ENCODE results near the gene FFAR1.
"Not testable (repeated sequence)": the region's sequence is repeated elsewhere in the genome, so short reads cannot be mapped to it uniquely, and the experiment has no call there.

The FFAR1 gene

DNA sequence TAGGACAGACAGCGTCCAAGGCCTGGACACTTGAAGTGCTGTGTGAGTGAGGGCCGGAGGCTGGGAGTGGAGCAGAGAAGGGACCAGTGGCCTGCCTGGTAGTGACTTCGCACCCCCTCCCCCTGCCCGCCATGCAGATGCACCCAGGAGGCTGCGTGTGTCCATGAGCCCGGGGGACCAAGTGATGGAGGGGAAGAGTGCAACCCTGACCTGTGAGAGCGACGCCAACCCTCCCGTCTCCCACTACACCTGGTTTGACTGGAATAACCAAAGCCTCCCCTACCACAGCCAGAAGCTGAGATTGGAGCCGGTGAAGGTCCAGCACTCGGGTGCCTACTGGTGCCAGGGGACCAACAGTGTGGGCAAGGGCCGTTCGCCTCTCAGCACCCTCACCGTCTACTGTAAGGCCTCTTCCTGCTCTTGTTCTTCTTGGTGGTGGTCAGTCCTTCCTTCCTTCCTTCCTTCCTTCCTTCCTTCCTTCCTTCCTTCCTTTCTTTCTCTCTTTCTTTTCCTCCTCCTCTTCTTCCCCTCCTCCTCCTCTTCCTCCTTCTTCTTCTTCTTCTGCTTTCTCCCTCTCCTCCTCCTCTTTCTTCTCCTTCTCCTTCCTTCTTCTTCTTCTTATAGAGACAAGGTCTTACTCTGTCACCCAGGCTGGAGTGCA is 6.0 kb upstream of the FFAR1 start:
- DNase-seq (ENCODE audit: low spot score), result no peak

DNA sequence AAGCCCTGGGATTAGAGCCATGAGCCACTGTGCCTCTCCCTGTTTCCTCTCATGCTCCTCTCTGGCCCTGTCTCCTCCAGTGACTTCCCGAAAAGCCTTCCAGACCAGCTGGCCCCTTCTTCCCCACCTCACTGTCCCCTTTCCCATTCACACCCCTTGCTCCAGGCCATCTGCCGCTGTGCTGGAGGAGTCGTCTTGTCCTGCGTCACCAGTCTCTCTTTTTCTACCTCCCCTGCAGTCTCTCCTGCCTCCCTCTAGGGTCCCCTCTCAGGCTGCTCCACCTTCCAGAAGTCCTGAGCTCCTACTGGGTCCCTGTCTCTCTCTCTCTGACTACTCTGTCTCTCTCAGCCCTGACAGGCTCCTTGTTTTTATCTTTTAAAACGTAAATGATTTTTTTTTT is 5.3 kb upstream of the FFAR1 start:
- DNase-seq (ENCODE audit: low spot score), result no peak

DNA sequence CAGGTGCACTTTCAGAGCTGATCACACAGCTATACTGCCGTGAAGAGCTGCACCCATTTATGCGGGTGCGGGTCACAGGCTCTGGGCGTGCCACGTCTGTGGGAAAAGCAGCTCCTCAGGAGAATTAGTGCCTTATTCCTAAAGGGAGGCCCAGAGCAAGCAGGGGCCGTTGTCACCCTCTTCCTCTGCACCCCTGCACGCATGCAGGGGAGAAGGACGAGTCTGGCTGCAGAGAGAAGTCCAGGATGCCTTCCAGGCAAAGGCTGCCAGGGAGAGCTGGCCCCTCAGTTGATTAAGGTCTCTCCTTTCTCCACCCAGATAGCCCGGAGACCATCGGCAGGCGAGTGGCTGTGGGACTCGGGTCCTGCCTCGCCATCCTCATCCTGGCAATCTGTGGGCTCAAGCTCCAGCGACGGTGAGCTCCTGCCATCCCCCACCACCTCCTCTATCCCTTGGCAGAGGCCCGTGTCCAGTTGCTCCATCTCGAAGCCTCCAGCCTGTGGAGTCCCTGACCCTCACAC is 3.1 kb upstream of the FFAR1 start:
- no peak for DNase-seq (ENCODE audit: low spot score)

DNA sequence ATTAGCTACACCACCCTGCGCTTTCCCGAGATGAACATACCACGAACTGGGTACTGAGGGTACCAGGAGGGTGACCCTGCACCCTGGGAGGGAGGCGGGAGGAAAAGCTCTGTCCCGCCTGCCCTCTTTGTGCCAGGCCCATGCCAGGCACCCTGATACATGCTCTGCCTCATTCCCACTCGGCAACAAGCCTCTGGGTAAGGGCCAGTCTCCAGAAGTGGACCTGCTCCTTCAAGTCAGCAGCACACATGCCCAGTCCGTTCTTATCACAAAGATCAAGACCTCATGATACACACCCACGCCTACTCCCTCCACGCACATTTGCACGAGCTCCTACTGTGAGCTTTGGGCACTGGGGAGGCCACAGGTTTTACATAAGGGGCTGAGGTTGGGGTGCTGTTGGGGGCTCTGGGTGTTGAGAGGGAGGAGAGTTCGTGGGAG is 2.0 kb upstream of the FFAR1 start:
- DNase-seq (ENCODE audit: low spot score), result no peak

DNA sequence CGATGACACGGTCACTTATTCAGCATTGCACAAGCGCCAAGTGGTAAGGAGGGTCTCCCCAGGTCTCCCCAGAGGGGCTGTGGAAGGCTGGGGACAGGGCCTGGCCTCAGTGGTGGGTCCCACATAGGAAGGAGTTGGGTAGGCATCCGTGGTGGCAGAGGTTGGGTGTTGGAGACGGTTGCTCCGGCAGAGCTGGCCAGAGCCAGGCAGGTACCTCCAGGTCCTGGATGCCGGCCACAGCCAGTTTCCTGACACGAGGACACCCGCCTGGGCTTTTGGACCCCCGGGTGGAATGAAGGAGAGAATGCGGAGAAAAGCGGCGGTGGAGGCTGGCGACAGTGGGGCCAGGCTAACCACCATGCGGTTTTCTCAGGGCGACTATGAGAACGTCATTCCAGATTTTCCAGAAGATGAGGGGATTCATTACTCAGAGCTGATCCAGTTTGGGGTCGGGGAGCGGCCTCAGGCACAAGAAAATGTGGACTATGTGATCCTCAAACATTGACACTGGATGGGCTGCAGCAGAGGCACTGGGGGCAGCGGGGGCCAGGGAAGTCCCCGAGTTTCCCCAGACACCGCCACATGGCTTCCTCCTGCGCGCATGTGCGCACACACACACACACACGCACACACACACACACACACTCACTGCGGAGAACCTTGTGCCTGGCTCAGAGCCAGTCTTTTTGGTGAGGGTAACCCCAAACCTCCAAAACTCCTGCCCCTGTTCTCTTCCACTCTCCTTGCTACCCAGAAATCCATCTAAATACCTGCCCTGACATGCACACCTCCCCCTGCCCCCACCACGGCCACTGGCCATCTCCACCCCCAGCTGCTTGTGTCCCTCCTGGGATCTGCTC is 1.3 kb upstream of the FFAR1 start:
- DNase-seq (ENCODE audit: low spot score), result no peak

DNA sequence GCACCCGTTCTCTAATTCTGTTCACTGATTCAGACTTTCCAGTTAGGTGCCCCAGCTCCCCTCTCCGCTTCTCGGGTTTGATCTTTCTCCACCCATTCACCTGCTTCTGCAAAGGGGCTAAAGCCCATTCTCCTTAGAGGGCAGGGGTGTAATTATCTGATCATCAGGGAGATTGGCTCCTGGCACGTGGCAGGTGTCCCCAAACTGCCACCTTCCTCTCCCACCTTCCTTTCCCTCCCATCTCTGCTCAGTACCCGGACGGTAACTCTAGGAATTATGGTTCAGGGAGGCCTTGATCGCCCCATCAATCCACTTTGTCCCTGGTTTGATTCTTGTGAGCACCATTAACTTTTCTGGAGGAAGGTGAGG is 212 bp downstream of the FFAR1 start:
- DNase-seq (ENCODE audit: low spot score), result no peak

DNA sequence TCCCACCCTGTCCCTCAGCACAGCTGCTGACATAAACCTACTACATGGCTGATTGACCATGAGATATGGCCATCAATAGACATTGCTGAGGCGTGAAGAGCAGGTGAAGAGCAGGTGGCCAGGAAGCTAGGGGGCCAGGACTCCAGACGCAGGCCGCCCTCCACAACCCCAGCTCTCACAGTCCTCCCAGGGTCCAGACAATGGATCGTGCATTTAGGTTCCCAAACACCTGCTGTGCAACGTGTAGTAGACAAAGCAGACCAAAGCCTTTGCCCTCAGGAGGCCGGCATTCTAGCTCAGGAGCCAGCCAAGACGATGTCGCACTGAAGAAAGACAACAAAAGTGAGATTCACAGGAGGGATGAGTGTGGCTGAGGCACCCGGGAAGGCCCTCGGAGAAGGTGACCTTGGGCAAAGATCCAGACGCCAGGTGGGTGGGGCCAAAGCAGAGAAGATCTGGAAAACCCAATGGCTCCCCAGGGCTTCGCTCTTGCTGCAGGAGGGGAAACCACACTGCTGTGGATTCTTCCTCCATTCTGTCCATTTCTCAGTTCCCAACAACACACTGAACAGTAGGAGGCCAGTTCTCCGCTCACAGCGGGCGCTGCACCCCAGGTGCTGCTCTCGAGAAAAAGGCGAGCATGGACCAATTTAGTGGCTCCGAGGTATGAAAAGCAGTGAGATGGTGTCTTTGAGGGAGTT is 1.4 kb downstream of the FFAR1 start:
- no peak for DNase-seq (ENCODE audit: low spot score)

DNA sequence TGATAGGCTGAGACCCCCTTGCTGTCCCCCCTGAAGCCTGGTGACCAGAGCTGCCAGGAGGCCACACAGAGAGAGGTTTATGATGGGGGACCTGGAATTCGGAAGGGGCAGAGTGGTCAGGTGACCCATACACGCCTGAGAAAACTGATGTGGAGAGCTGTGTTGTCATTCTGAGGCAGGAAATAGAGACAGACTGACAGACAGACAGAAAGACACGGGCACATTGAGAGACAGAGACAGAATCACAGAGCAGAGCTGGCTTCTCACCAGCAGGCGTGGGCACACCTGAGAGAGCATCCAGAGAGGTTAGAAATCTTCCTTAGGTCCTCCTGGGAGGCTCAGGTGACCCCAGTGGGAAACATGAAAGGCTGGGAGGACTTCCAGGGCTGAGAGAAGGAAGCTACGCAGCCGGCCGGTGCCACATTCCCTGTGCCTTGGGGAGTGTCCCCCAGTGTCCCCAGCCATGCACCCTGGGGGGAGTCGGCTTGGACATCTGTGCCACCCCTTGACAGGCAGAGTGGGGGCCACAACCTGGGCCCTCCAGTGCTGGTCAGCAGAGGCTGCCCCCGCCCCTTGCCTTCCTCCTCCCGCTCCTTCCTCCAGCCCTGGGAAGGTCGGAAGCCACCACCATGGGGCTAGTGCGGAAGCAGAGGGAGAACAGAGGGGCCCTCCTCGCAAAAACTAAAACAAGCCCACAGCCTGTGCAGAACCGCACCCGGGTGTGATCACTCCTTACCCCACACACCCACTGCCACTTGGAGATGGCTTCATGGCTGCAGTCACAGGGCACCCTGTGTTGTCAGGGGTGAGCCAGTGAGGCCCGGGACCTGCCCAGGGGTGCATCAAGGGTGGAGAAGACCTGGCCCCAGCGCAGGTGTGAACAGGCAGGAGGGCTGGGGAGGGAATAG is 2.2 kb downstream of the FFAR1 start:
- no peak for DNase-seq (ENCODE audit: low spot score)

DNA sequence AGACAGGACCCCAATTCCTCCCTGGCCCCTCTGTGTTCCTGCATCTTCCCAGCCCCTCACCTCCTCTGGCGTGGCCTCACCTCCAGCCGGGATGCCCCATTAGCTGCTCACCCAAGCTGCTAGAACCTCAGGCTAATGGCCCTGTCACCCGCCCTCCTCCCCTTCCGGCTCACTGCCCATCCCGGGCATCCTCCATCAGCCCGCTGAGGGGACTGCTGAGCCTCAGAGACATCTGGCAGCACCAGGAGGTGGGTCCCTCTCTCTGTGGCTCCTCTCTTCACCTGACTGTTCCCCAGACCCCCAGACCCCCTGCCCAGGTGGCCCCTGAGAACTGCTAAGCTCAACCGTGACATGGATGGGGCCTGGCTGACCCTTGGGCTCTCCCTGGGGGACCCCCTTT is 2.9 kb downstream of the FFAR1 start:
- DNase-seq (ENCODE audit: low spot score), result no peak

DNA sequence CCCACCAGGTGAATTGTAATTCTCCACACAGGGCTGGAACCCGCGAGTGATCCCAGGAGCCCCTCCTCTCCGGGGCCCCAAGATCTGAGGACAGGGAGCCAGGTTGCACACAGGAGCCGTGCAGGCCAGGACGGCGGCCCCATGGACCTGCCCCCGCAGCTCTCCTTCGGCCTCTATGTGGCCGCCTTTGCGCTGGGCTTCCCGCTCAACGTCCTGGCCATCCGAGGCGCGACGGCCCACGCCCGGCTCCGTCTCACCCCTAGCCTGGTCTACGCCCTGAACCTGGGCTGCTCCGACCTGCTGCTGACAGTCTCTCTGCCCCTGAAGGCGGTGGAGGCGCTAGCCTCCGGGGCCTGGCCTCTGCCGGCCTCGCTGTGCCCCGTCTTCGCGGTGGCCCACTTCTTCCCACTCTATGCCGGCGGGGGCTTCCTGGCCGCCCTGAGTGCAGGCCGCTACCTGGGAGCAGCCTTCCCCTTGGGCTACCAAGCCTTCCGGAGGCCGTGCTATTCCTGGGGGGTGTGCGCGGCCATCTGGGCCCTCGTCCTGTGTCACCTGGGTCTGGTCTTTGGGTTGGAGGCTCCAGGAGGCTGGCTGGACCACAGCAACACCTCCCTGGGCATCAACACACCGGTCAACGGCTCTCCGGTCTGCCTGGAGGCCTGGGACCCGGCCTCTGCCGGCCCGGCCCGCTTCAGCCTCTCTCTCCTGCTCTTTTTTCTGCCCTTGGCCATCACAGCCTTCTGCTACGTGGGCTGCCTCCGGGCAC is 3.9 kb downstream of the FFAR1 start:
- no peak for DNase-seq (ENCODE audit: low spot score)

DNA sequence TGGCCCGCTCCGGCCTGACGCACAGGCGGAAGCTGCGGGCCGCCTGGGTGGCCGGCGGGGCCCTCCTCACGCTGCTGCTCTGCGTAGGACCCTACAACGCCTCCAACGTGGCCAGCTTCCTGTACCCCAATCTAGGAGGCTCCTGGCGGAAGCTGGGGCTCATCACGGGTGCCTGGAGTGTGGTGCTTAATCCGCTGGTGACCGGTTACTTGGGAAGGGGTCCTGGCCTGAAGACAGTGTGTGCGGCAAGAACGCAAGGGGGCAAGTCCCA is 4.4 kb downstream of the FFAR1 start:
- DNase-seq (ENCODE audit: low spot score), result no peak

DNA sequence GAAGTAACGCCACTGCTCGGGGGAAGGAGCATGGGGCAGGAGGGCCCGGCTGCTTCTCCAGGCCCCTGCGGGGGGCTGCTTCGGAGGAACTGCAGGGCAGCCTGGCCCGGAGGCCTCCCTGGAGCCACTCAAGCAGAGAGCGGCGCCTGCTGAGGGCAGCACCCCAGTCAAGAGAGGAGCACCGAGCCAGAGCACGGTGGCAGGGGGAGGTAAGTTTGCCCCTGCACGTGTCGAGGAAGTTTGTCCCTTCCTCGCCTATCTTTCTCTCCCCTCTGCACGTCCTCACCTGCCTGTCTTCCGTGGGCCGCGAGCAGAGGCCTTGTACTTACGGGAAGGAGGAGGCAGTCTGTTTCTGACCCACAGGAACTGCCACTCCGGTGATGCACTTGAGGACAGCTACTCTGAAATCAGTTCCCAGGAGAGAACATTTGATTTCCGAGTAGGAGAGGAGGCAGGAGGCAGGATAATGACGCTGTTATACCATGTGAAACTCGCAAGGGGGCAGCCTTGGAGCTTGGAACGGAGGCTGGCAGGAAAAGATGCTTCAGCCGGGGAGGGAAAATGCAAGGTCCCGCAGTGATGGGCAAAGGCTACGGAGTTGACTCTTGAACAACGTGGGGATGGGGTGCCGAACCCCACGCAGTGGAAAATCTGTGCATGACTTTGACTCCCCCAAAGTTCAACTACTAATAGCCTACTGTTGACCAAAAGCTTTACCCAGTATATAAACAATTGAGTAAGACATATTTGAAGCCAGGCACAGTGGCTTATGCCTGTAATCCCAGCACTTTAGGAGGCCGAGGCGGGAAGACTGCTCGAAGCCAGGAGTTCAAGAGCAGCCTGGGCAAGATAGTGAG is 5.0 kb downstream of the FFAR1 start:
- DNase-seq (ENCODE audit: low spot score), result peak; percentile 76

DNA sequence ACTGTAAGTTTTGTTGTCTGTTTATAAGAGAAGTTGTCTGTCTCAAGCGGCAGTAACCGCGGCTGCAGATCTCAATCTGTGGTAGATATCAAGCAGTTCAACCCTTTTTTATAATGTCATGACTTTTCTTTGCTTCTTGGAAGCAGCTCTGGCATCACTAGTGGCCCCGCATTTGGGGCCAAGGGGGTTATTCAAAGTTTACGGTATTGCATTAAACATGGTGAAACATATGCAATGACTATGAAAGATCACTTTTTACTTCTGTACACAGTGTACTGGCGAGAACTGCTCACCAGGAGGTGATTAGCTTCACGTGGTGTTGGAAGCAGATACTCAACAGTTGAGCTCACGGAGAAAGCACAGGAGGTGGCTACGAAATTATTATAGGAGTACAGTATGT is 5.9 kb downstream of the FFAR1 start:
- DNase-seq (ENCODE audit: low spot score), result no peak

DNA sequence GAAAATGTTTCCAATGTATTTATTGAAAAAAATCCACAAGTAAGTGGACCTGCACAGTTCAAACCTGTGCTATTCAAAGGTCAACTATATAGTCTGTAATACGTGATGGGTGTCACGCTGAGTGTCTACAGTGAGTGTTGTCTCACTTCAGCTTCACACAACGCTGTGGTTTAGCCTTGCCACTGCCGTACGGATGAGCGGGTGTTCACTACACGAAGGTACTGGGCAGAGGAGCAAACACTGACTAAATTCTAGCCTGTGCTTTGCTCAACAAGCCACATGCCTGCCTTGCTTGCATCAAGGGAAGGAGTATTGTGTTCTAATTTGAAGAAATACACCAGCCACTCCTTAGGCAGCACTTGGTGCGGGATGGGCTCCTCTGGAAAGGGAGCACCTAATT is 7.2 kb downstream of the FFAR1 start:
- no peak for DNase-seq (ENCODE audit: low spot score)

DNA sequence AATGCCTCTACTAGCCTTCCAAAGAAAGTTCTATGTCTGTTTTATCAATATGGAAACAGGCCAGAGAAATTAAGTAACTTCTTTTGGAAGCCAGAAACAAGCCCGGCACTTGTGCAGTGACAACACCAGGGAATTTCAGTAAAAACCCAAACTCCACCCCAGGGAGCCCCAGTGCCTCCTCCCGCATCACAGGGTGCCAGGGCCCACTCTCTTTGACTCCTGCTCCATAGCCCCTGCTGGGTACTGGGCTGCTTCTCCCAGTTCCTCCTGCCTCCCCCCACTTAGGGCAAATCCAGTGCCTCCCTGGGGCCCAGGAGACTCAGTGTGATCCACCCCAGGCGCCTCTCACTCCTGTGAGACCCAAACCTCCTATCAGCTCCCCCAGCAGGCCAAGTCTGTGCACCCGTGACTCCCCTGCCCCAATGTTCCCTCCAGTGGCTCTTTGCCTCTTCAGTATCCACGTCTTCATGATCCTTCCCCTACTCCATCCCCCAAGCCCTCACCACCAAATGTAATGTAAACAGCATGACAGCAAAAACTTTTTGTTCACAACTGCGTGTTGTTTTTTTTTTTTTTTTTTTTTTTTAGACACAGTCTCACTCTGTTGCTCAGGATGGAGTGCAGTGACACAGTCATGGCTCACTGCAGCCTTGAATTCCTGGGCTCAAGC is 8.2 kb downstream of the FFAR1 start:
- DNase-seq (ENCODE audit: low spot score), result no peak

DNA sequence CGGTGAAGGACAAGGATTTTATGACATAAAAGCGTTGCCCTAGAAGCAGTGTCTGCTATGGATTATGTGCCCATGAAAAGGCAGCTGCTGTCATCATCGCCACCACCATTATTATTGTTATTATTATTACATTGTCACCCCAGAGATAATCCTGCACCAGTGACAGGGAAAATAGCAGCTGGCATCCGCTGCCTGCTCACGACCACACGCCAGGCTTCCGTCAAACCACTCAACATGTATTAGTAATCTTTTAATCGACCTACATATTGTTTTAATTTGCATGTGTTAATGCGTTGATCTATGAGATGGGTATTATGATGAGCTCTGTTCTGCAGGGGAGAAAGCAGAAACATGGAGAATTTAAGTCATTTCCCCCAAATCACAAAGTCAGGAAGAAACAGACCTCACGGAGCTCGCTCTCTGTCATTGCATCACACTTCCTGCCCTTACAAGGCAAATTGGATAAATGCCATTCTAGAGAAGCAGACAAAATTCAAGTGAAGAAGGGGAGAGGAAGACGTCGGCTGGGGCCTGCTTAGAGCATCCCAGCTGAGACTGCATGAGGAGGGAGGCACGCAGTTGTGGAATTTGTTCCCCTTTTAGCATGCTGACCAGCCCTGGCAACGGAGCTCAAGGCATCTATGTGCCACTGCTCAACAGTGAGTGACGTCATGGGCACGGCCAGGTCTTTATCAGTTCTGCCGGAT is 10.3 kb downstream of the FFAR1 start, which contains the start of gene FFAR3:
TSS of gene FFAR3 (plus strand) at position 594 of the 707 bp plus-strand sequence. CDS start 431 bp downstream, outside the sequence.
- peak; percentile 54 for DNase-seq (ENCODE audit: low spot score)

DNA sequence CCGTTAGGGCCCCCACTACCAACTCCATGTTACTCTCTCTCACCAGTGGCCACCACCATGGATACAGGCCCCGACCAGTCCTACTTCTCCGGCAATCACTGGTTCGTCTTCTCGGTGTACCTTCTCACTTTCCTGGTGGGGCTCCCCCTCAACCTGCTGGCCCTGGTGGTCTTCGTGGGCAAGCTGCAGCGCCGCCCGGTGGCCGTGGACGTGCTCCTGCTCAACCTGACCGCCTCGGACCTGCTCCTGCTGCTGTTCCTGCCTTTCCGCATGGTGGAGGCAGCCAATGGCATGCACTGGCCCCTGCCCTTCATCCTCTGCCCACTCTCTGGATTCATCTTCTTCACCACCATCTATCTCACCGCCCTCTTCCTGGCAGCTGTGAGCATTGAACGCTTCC is 11.1 kb downstream of the FFAR1 start:
- not testable (repeated sequence) for DNase-seq (ENCODE audit: low spot score)

DNA sequence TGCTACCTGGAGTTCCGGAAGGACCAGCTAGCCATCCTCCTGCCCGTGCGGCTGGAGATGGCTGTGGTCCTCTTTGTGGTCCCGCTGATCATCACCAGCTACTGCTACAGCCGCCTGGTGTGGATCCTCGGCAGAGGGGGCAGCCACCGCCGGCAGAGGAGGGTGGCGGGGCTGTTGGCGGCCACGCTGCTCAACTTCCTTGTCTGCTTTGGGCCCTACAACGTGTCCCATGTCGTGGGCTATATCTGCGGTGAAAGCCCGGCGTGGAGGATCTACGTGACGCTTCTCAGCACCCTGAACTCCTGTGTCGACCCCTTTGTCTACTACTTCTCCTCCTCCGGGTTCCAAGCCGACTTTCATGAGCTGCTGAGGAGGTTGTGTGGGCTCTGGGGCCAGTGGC is 11.7 kb downstream of the FFAR1 start:
- not testable (repeated sequence) for DNase-seq (ENCODE audit: low spot score)

DNA sequence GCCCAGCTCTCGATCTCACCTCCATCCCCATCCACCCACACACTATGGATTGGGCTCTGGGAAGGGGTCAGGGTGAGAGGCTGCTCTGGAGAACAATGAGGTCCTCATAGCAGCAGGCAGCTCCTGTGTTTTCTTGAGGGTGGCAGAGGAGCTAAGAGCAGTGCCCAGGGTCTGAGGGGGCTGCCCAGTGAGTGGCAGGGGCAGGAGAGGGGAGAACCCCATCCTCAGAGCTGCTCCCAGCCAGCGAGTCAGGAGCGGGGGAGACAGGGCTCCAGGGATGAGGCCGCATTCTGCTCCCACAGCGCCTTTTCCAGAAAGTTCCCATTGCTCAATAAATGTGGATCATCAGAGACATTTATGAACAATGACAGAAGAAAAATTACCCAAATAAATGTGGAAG is 12.4 kb downstream of the FFAR1 start:
- not testable (repeated sequence) for DNase-seq (ENCODE audit: low spot score)
